Measurements from ENCODE around the gene NF1. TPM values are rescaled to one million over a fixed set of nuclear protein-coding genes. Genes with fewer than 3 reads are reported as not detected.

Gene NF1
- total RNA-seq, 1 experiment from 2014 or later = 35.4 TPM

DNA sequence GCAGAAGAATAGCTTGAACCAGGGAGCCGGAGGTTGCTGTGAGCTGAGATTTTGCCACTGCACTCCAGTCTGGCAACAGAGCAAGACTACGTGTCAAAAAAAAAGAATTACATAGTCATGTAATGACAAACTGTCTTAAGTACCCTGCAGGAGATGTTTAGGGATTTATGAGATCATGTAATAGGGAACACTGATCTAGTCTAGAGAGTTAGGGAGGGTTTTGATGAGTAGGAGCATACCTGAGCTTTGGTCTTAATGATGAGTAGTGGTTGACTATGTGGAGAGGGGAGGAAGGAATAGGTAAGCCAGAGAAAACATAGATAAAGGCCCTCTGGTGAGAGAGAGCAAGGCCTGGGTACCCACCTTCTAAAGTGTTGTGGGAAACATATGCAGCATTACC is 30.1 kb upstream of the NF1 start (continued):
- TF ChIP-seq, protein P1, sequence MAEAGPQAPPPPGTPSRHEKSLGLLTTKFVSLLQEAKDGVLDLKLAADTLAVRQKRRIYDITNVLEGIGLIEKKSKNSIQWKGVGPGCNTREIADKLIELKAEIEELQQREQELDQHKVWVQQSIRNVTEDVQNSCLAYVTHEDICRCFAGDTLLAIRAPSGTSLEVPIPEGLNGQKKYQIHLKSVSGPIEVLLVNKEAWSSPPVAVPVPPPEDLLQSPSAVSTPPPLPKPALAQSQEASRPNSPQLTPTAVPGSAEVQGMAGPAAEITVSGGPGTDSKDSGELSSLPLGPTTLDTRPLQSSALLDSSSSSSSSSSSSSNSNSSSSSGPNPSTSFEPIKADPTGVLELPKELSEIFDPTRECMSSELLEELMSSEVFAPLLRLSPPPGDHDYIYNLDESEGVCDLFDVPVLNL (CRISPR knock-in tag; IDR thresholded peaks at IDR 0.05; ENCODE audit: borderline replicate concordance, low read depth) = no peak
- TF ChIP-seq SOX15 (CRISPR knock-in tag; IDR thresholded peaks at IDR 0.05) (no peak), CREM (CRISPR knock-in tag; IDR thresholded peaks at IDR 0.05) (no peak), JAZF1 (CRISPR knock-in tag; IDR thresholded peaks at IDR 0.05) (no peak), FOXK1 (CRISPR knock-in tag; IDR thresholded peaks at IDR 0.05) (no peak), OVOL2 (CRISPR knock-in tag; IDR thresholded peaks at IDR 0.05; ENCODE audit: borderline replicate concordance) (no peak)

DNA sequence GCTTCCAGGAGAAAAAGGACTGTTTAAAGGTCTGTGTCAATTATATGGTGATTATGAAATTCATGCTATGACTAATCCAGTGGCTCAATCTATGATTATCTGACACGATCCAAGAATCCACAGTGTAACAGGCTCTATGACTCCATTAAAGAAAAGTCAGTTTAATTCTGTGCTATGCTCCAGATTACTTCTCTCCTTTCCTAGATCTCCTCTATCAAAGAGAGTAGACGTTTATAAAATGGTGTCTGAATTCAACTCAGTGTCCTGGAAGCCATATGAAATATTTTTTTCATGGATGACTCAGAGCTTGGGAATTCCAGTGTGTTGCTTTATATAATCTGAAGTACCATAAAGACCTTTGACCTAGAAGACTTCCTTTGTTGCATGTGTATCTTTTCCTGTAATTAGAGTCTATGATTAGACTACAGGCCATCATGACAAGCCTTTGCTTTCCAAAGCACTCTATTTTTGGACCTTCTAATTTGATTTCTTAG is 27.0 kb upstream of the NF1 start:
- DNase-seq (ENCODE audit: low spot score) = no peak
- ChIA-PET CTCF (interaction anchor here (0.5 to 1.6 kb wide), 10 partner anchors 21 to 305 kb away, joined by 3 to 8 read pairs (median 4); partner anchors contain the start of genes NF1 and RNF135), POLR2A (no interaction called here)
- peaks cover 14% of the 10 kb centered on the region for H3K4me1 Mint-ChIP-seq
- H3K9me3 Mint-ChIP-seq = no peaks in the 10 kb centered on the region
- H3K4me3 Mint-ChIP-seq = no peak overlapping the region
- ATAC-seq = no peak
- H3K36me3 Mint-ChIP-seq = no peaks in the 10 kb centered on the region
- H3K27ac Mint-ChIP-seq = no peak overlapping the region
- TF ChIP-seq ESRRA (CRISPR knock-in tag; IDR thresholded peaks at IDR 0.05; ENCODE audit: borderline replicate concordance) (no peak), CBFB (CRISPR knock-in tag; IDR thresholded peaks at IDR 0.05; ENCODE audit: low read depth) (no peak), GRHL2 (CRISPR knock-in tag; IDR thresholded peaks at IDR 0.05; ENCODE audit: insufficient replicate concordance, severe bottlenecking) (no peak), RELA (CRISPR knock-in tag; IDR thresholded peaks at IDR 0.05; ENCODE audit: borderline replicate concordance) (no peak), ZNF396 (CRISPR knock-in tag; IDR thresholded peaks at IDR 0.05; ENCODE audit: borderline replicate concordance) (no peak)
- TF ChIP-seq, protein P2, sequence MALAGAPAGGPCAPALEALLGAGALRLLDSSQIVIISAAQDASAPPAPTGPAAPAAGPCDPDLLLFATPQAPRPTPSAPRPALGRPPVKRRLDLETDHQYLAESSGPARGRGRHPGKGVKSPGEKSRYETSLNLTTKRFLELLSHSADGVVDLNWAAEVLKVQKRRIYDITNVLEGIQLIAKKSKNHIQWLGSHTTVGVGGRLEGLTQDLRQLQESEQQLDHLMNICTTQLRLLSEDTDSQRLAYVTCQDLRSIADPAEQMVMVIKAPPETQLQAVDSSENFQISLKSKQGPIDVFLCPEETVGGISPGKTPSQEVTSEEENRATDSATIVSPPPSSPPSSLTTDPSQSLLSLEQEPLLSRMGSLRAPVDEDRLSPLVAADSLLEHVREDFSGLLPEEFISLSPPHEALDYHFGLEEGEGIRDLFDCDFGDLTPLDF (CRISPR knock-in tag; IDR thresholded peaks at IDR 0.05) = no peak
- TF ChIP-seq, protein P3, sequence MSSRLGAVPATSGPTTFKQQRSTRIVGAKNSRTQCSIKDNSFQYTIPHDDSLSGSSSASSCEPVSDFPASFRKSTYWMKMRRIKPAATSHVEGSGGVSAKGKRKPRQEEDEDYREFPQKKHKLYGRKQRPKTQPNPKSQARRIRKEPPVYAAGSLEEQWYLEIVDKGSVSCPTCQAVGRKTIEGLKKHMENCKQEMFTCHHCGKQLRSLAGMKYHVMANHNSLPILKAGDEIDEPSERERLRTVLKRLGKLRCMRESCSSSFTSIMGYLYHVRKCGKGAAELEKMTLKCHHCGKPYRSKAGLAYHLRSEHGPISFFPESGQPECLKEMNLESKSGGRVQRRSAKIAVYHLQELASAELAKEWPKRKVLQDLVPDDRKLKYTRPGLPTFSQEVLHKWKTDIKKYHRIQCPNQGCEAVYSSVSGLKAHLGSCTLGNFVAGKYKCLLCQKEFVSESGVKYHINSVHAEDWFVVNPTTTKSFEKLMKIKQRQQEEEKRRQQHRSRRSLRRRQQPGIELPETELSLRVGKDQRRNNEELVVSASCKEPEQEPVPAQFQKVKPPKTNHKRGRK (CRISPR knock-in tag; IDR thresholded peaks at IDR 0.05; ENCODE audit: borderline replicate concordance) = no peak
- TF ChIP-seq, protein P4, sequence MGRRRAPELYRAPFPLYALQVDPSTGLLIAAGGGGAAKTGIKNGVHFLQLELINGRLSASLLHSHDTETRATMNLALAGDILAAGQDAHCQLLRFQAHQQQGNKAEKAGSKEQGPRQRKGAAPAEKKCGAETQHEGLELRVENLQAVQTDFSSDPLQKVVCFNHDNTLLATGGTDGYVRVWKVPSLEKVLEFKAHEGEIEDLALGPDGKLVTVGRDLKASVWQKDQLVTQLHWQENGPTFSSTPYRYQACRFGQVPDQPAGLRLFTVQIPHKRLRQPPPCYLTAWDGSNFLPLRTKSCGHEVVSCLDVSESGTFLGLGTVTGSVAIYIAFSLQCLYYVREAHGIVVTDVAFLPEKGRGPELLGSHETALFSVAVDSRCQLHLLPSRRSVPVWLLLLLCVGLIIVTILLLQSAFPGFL (CRISPR knock-in tag; IDR thresholded peaks at IDR 0.05; ENCODE audit: borderline replicate concordance) = no peak
- no peaks in the 10 kb centered on the region for H3K27me3 Mint-ChIP-seq (ENCODE audit: low read depth)

DNA sequence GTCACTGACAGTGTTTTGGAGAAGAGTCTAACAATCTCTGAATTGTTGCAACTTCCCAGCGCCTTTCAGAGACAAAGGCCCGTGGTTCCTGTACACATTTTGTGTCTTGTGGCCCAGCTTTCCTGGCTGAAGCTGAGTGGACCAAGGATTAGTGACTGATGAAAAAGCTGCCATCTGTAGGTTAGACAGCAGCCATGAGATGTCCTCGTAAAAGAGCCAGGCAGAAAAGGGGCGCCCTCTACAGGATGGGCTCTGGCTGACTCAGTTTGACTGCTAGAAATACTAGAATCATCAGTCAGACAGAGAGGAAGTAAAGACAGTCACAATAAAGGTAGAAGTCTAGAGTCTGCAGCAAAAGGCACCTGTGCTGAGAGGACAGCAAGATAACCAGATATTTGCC is 26.5 kb upstream of the NF1 start:
- CTCF ChIA-PET = interaction anchor here (0.5 to 1.6 kb wide), 13 partner anchors 20 to 321 kb away, joined by 3 to 8 read pairs (median 3); partner anchors contain the start of genes NF1 and RNF135

More for the DNA sequence above, 26.5 kb upstream of the NF1 start:
- H3K9me3 Mint-ChIP-seq = no peaks in the 10 kb centered on the region
- no peaks in the 10 kb centered on the region for H3K36me3 Mint-ChIP-seq
- no peaks in the 10 kb centered on the region for H3K27me3 Mint-ChIP-seq (ENCODE audit: low read depth)
- peak; percentile 94 for ATAC-seq
- POLR2A ChIA-PET = interaction anchor here (0.5 kb wide), 2 partner anchors 73 to 211 kb away, joined by 3 read pairs; no protein-coding TSS in a partner anchor
- no peak overlapping the region for H3K27ac Mint-ChIP-seq
- TF ChIP-seq, protein P5, sequence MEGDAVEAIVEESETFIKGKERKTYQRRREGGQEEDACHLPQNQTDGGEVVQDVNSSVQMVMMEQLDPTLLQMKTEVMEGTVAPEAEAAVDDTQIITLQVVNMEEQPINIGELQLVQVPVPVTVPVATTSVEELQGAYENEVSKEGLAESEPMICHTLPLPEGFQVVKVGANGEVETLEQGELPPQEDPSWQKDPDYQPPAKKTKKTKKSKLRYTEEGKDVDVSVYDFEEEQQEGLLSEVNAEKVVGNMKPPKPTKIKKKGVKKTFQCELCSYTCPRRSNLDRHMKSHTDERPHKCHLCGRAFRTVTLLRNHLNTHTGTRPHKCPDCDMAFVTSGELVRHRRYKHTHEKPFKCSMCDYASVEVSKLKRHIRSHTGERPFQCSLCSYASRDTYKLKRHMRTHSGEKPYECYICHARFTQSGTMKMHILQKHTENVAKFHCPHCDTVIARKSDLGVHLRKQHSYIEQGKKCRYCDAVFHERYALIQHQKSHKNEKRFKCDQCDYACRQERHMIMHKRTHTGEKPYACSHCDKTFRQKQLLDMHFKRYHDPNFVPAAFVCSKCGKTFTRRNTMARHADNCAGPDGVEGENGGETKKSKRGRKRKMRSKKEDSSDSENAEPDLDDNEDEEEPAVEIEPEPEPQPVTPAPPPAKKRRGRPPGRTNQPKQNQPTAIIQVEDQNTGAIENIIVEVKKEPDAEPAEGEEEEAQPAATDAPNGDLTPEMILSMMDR (IDR thresholded peaks at IDR 0.05) = peak; percentile 33; the same call in 1 of the 2 replicates
- TF ChIP-seq CREM (CRISPR knock-in tag; IDR thresholded peaks at IDR 0.05) = no peak
- TF ChIP-seq, protein P6, sequence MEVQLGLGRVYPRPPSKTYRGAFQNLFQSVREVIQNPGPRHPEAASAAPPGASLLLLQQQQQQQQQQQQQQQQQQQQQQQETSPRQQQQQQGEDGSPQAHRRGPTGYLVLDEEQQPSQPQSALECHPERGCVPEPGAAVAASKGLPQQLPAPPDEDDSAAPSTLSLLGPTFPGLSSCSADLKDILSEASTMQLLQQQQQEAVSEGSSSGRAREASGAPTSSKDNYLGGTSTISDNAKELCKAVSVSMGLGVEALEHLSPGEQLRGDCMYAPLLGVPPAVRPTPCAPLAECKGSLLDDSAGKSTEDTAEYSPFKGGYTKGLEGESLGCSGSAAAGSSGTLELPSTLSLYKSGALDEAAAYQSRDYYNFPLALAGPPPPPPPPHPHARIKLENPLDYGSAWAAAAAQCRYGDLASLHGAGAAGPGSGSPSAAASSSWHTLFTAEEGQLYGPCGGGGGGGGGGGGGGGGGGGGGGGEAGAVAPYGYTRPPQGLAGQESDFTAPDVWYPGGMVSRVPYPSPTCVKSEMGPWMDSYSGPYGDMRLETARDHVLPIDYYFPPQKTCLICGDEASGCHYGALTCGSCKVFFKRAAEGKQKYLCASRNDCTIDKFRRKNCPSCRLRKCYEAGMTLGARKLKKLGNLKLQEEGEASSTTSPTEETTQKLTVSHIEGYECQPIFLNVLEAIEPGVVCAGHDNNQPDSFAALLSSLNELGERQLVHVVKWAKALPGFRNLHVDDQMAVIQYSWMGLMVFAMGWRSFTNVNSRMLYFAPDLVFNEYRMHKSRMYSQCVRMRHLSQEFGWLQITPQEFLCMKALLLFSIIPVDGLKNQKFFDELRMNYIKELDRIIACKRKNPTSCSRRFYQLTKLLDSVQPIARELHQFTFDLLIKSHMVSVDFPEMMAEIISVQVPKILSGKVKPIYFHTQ (CRISPR knock-in tag; IDR thresholded peaks at IDR 0.05) = no peak
- TF ChIP-seq MYBL2 (CRISPR knock-in tag; IDR thresholded peaks at IDR 0.05) = no peak
- DNase-seq (ENCODE audit: low spot score) = peak; percentile 80
- peaks cover 16% of the 10 kb centered on the region for H3K4me1 Mint-ChIP-seq
- H3K4me3 Mint-ChIP-seq = no peak overlapping the region
